Bronchial epithelial cell (primary cell): Measurements from ENCODE around the gene QSOX1. TPM values are rescaled to one million over a fixed set of nuclear protein-coding genes. Genes with fewer than 3 reads are reported as not detected.

ENCODE experiments used
- DNase-seq: peaks from one replicate; pipeline ENCODE4 v3.0.0-alpha.2; 2010; ENCODE audit warnings: low read depth
- FAIRE-seq: peaks from 2 replicates; lab custom pipeline; 2011; peaks lifted over from hg19 to GRCh38; lab: Jason Lieb, UNC
- H3K27me3 ChIP-seq: 2 replicates; pipeline ENCODE4 v1.5.1; 2011; ENCODE audit warnings: low read length; ENCODE audit not compliant: control insufficient read depth, insufficient read depth
- H3K36me3 ChIP-seq: 2 replicates; pipeline ENCODE4 v1.5.1; 2011; ENCODE audit warnings: low read length; ENCODE audit not compliant: control insufficient read depth, insufficient read depth
- H3K4me3 ChIP-seq: 2 replicates; pipeline ENCODE4 v1.5.1; 2011; ENCODE audit warnings: mild to moderate bottlenecking, low read depth, low read length, control low read depth
- total RNA-seq: library from RNA; depleted of rRNA; stranded (reverse); fragments of >200 nt; gene quantifications from 2 replicates; pipeline ENCODE4 v1.2.1, GENCODE V29; 2014
- TF ChIP-seq, protein P1 (sequence below): IDR thresholded peaks from 2 replicates; pipeline ENCODE4 v1.5.1; 2011; ENCODE audit warnings: mild to moderate bottlenecking, moderate library complexity, low read length, control low read depth, inconsistent platforms; ENCODE audit not compliant: insufficient read depth, severe bottlenecking

Gene QSOX1
- total RNA-seq, 1 donor from 2014 or later, result 134 TPM

DNA sequence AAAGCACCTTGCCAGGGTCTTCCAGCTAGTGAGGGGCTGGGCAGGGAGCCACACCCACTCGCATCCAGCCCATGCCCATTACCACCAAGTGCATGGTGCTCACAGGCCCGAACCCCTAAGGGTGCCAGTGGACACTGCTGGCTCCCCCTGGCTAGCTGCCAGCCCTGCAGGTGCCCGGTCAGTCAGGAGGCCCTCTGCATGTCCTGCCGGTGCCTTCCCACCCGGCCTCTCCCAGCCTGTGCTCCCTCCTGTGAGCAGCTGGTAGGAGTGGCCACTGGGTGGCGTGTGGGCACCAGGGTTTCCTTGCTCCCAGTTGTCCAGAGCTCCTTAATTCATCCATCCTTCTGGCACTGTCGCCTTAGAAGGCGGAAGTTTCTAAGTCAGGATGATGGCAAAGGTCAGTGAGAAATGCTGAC is 33.4 kb downstream of the QSOX1 start:
- DNase-seq (peak; percentile 29), FAIRE-seq (no peak)
- Histone ChIP-seq H3K4me3 (no peak overlapping the region), H3K36me3 (peaks cover 54% of the 10 kb centered on the region), H3K27me3 (no peaks in the 10 kb centered on the region)
- TF ChIP-seq, protein P1, sequence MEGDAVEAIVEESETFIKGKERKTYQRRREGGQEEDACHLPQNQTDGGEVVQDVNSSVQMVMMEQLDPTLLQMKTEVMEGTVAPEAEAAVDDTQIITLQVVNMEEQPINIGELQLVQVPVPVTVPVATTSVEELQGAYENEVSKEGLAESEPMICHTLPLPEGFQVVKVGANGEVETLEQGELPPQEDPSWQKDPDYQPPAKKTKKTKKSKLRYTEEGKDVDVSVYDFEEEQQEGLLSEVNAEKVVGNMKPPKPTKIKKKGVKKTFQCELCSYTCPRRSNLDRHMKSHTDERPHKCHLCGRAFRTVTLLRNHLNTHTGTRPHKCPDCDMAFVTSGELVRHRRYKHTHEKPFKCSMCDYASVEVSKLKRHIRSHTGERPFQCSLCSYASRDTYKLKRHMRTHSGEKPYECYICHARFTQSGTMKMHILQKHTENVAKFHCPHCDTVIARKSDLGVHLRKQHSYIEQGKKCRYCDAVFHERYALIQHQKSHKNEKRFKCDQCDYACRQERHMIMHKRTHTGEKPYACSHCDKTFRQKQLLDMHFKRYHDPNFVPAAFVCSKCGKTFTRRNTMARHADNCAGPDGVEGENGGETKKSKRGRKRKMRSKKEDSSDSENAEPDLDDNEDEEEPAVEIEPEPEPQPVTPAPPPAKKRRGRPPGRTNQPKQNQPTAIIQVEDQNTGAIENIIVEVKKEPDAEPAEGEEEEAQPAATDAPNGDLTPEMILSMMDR, result peak; percentile 83

DNA sequence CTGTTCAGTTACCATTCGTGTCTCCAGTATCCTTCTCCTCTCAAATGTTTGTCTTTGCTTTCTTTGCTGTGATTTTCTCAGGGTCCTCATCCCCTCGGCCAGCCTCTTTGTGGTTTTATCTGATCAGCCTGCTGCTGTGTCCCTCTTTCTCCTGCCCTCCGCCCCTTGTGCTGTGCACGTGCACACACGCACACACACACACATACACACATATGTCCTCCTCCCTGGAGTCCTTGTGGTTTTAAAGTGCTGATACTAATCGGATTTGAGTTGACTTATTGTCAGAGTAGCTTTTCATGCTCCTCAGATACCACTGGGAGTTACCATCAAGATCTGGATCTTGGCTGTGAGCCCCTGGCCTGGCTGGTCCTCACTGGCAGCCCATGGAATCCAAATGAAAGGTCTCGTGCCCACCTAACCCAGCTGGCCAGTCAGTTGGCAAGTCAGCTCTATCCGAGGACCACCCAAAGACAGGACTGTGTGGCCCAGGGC is 34.1 kb downstream of the QSOX1 start:
- TF ChIP-seq, protein P1, result no peak
- FAIRE-seq (no peak), DNase-seq (no peak)
- no peak overlapping the region for H3K4me3 ChIP-seq
- no peaks in the 10 kb centered on the region for H3K27me3 ChIP-seq
- H3K36me3 ChIP-seq, result peaks cover 56% of the 10 kb centered on the region

DNA sequence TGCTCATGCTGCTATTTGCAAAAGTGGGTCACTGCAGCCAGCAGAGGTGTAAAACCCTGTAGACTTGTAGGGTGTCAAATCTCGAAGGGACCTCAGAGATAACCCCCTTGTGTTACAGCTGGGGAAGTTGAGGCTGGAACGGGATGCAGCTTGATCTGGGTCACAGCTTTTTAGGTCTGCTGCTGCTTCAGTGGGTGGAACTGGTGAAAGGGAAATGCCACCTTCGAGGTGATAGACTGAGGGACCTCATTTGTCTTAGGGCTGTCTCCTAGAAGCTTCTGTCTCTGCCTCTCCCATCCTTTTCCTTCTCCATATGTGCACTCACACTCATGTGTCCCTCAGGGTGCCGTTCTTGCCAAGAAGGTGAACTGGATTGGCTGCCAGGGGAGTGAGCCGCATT is 35.4 kb downstream of the QSOX1 start:
- no peak for DNase-seq
- peak; percentile 66 for FAIRE-seq
- peaks cover 55% of the 10 kb centered on the region for H3K36me3 ChIP-seq
- TF ChIP-seq, protein P1, result no peak
- H3K4me3 ChIP-seq, result no peak overlapping the region
- no peaks in the 10 kb centered on the region for H3K27me3 ChIP-seq

DNA sequence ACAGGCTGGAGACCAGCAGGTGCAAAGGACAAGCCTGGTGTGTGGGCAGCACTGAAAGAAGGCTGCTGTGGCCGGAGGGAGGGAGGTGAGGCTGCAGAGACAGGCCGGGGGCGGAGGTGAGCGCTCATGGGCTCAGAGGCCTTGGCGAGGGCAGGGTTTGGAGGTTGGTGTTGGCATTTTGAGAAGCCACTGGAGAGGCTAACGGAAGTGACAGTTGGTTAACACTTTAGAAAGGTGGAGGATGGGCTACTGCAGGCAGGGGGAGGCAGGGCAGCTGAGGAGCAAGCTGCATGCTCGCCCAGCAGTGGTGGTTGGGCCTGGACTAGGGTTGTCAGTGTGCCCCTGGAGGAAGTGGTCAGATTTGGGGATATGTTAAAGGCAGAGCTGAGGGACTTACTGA is 37.5 kb downstream of the QSOX1 start:
- FAIRE-seq (no peak), DNase-seq (no peak)
- Histone ChIP-seq H3K36me3 (peaks cover 57% of the 10 kb centered on the region), H3K4me3 (no peak overlapping the region), H3K27me3 (no peaks in the 10 kb centered on the region)
- TF ChIP-seq, protein P1, result no peak

GRCh38 chr1:180193141-180194047 is 38.7 kb downstream of the QSOX1 start:
- TF ChIP-seq, protein P1, result no peak
- Histone ChIP-seq H3K4me3 (no peak overlapping the region), H3K36me3 (peaks cover 53% of the 10 kb centered on the region), H3K27me3 (no peaks in the 10 kb centered on the region)
- DNase-seq (no peak), FAIRE-seq (no peak)
